Cerebellar cortex (tissue), 1 donor: ENCODE data around the gene RPS15.

Experiments
- DNase-seq: peaks from one replicate; pipeline ENCODE4 v3.0.0-alpha.2; 2015; ENCODE audit warnings: low spot score

Gene RPS15

GRCh38 chr19:1420590-1420989 lies 17.6 kb upstream of the RPS15 start:
- DNase-seq, result no peak

GRCh38 chr19:1421218-1421957 lies 16.8 kb upstream of the RPS15 start:
- DNase-seq, result no peak

GRCh38 chr19:1421958-1422305 lies 16.3 kb upstream of the RPS15 start:
- DNase-seq, result no peak

- no peak for DNase-seq
Measured at GRCh38 chr19:1422360-1422759, 15.8 kb upstream of the RPS15 start.

- DNase-seq, result no peak
Measured at GRCh38 chr19:1422943-1423342, 15.3 kb upstream of the RPS15 start.

- DNase-seq, result no peak
Measured at GRCh38 chr19:1423436-1424191, 14.6 kb upstream of the RPS15 start.

GRCh38 chr19:1424192-1424955 lies 13.8 kb upstream of the RPS15 start:
- no peak for DNase-seq

- no peak for DNase-seq
Measured at GRCh38 chr19:1425102-1425837, 12.9 kb upstream of the RPS15 start.

- DNase-seq, result no peak
Measured at GRCh38 chr19:1425902-1426301, 12.3 kb upstream of the RPS15 start.

GRCh38 chr19:1426736-1427135 lies 11.5 kb upstream of the RPS15 start:
- no peak for DNase-seq

GRCh38 chr19:1427221-1427920 lies 10.8 kb upstream of the RPS15 start:
- DNase-seq, result no peak

GRCh38 chr19:1428738-1429391 lies 9.3 kb upstream of the RPS15 start:
- peak; percentile 72 for DNase-seq

- peak; percentile 54 for DNase-seq
Measured at GRCh38 chr19:1429750-1430149, 8.4 kb upstream of the RPS15 start.

- DNase-seq, result no peak
Measured at GRCh38 chr19:1430246-1430645, 8.0 kb upstream of the RPS15 start.

- no peak for DNase-seq
Measured at GRCh38 chr19:1431759-1432506, 6.3 kb upstream of the RPS15 start.

- DNase-seq, result no peak
Measured at GRCh38 chr19:1432507-1432887, 5.7 kb upstream of the RPS15 start.

- DNase-seq, result no peak
Measured at GRCh38 chr19:1433119-1434039, 4.8 kb upstream of the RPS15 start.

GRCh38 chr19:1434040-1434366 lies 4.2 kb upstream of the RPS15 start:
- DNase-seq, result no peak

GRCh38 chr19:1434577-1435060 lies 3.6 kb upstream of the RPS15 start:
- no peak for DNase-seq
